Psoas muscle (tissue), 8 donors: ENCODE measurements around the gene GLOD5. TPM values are rescaled to one million over a fixed set of nuclear protein-coding genes. Genes with fewer than 3 reads are reported as not detected.

Source experiments
- ATAC-seq, 4 donors: fragments of 200-7000 bp; cut with Tn5 transposase; one replicate each; pipeline ENCODE4 v1.9.1; 2020; ENCODE audit warnings: moderate library complexity in 3 of 4, mild to moderate bottlenecking in 2 of 4
- DNase-seq, 2 donors: peaks; one replicate each; pipeline ENCODE4 v3.0.0-alpha.2; 2020
- H3K27ac ChIP-seq: fragments of 200-600 bp; one replicate; pipeline ENCODE4 v1.8.0; 2022
- H3K27me3 ChIP-seq, 3 donors: fragments of 200-600 bp in 1 of 3; one replicate each; pipeline versions ENCODE4 v1.6.1 to v1.8.0; 2013 to 2022; ENCODE audit warnings: low read length in 2 of 3, mild to moderate bottlenecking in 2 of 3, moderate library complexity in 1 of 3; ENCODE audit not compliant: insufficient read depth in 3 of 3
- H3K36me3 ChIP-seq, 2 donors: fragments of 200-600 bp in 1 of 2; one replicate each; pipeline versions ENCODE4 v1.6.1 to v1.8.0; 2013 to 2022; ENCODE audit warnings: low read depth in 1 of 2, mild to moderate bottlenecking in 1 of 2, moderate library complexity in 1 of 2; ENCODE audit not compliant: insufficient read depth in 1 of 2
- H3K4me1 ChIP-seq: fragments of 200-600 bp; one replicate; pipeline ENCODE4 v1.8.0; 2022
- H3K4me3 ChIP-seq: fragments of 200-600 bp; one replicate; pipeline ENCODE4 v1.8.0; 2022; ENCODE audit warnings: mild to moderate bottlenecking
- H3K9me3 ChIP-seq: fragments of 200-600 bp; one replicate; pipeline ENCODE4 v1.8.0; 2022
- CTCF ChIP-seq: fragments of 200-600 bp; IDR thresholded peaks from one replicate; pipeline ENCODE4 v1.8.0; 2022; ENCODE audit warnings: antibody characterized with exemption
- WGBS, 3 donors: extraction: QIAGEN DNeasy Blood & Tissue Kit; methylation state at CpG; one replicate each; pipeline versions ENCODE4 v1.1.6 to v1.1.7; 2013; 5-methylcytosine and 5-hydroxymethylcytosine counted together
- intact Hi-C, 2 donors: fragments of 100-400 bp; cut with DNase I; formaldehyde crosslinking; loops; one replicate each; pipeline versions ENCODE4 v1.11.0 to v1.14.2; 2022
- polyA plus RNA-seq, 3 donors: library from polyadenylated mRNA; stranded (reverse); fragments of 200-250 nt; gene quantifications; one replicate each; pipeline ENCODE4 v1.2.3, GENCODE V29; 2013
- total RNA-seq, 4 donors: library from RNA; stranded (reverse); fragmentation: NEBNext Ultra II Directional in 2 of 4; extraction: Animal tissue kit (Norgen Biotek cat#: 25700) in 2 of 4; gene quantifications; one replicate each; pipeline versions ENCODE4 v1.2.1 to v1.2.4, GENCODE V29; 2021 to 2023
- donor health status: healthy with polysubstance abuse.
- donor health status: DM: no; HTN: no; CAD: no; lungs with moderate emphysema.
- donor health status: Bipolar disorder and iron deficiency.
- donor health status: healthy.
- donor health status: DM: yes; HTN: yes; CAD: no.
- donor health status: DM: no; HTN: no; CAD: no.
- donor health status: DM: no; HTN: no; CAD: no.
- donor health status: DM: yes; HTN: yes; CAD: no.

The GLOD5 gene
- total and polyA plus RNA-seq, 7 donors, result not detected

GRCh38 chrX:48770296-48770695 is 8.7 kb downstream of the GLOD5 start:
- Histone ChIP-seq H3K9me3 (no peaks in the 10 kb centered on the region), H3K27me3 (peaks cover 0 to 5% (median 0%) of the 10 kb centered on the region in 3 donors), H3K4me1 (no peaks in the 10 kb centered on the region), H3K4me3 (no peak overlapping the region), H3K27ac (no peak overlapping the region), H3K36me3 (no peaks in the 10 kb centered on the region)
- 66 to 86% (median 73%) methylated on average over 5 to 6 of the region's 6 CpGs for WGBS, 3 donors
- TF ChIP-seq CTCF, result no peak
- intact Hi-C loops, result no loop called here
- no peak for DNase-seq
- no peak for ATAC-seq

GRCh38 chrX:48772602-48773001 is 11.1 kb downstream of the GLOD5 start:
- intact Hi-C loops, result no loop called here
- no peak for DNase-seq
- Histone ChIP-seq H3K27me3 (peaks cover 0 to 5% (median 0%) of the 10 kb centered on the region in 3 donors), H3K36me3 (no peaks in the 10 kb centered on the region), H3K27ac (no peak overlapping the region), H3K4me1 (no peaks in the 10 kb centered on the region), H3K4me3 (no peak overlapping the region), H3K9me3 (no peaks in the 10 kb centered on the region)
- WGBS, 3 donors, result 72 to 90% (median 90%) methylated on average over 6 of the region's 6 CpGs
- no peak for ATAC-seq
- TF ChIP-seq CTCF, result no peak

GRCh38 chrX:48776818-48777439 is 15.4 kb downstream of the GLOD5 start:
- no peak for TF ChIP-seq CTCF
- 57 to 63% (median 62%) methylated on average over 13 of the region's 13 CpGs for WGBS, 3 donors
- no peak for DNase-seq
- Histone ChIP-seq H3K4me1 (no peaks in the 10 kb centered on the region), H3K9me3 (no peaks in the 10 kb centered on the region), H3K27me3 (peaks cover 0 to 4% (median 0%) of the 10 kb centered on the region in 3 donors), H3K4me3 (no peak overlapping the region), H3K27ac (no peak overlapping the region), H3K36me3 (no peaks in the 10 kb centered on the region)
- intact Hi-C loops, result no loop called here
- ATAC-seq, result no peak

GRCh38 chrX:48779399-48779798 is 17.9 kb downstream of the GLOD5 start:
- no peak for TF ChIP-seq CTCF
- DNase-seq, result no peak
- no peaks in the 10 kb centered on the region for H3K36me3 ChIP-seq
- no peaks in the 10 kb centered on the region for H3K9me3 ChIP-seq
- H3K4me1 ChIP-seq, result no peaks in the 10 kb centered on the region
- H3K4me3 ChIP-seq, result no peak overlapping the region
- no peak for ATAC-seq
- WGBS, 3 donors, result 79 to 87% (median 81%) methylated on average over 7 of the region's 7 CpGs
- peaks cover 0 to 4% (median 0%) of the 10 kb centered on the region in 3 donors for H3K27me3 ChIP-seq
- no peak overlapping the region for H3K27ac ChIP-seq
- intact Hi-C loops, result no loop called here

GRCh38 chrX:48781705-48782104 is 20.2 kb downstream of the GLOD5 start:
- Histone ChIP-seq H3K27ac (no peak overlapping the region), H3K27me3 (peaks cover 0 to 13% (median 0%) of the 10 kb centered on the region in 3 donors), H3K36me3 (no peaks in the 10 kb centered on the region), H3K4me3 (no peak overlapping the region), H3K9me3 (no peaks in the 10 kb centered on the region), H3K4me1 (no peaks in the 10 kb centered on the region)
- TF ChIP-seq CTCF, result no peak
- intact Hi-C loops, result no loop called here
- WGBS, 3 donors, result 83 to 91% (median 87%) methylated on average over 6 of the region's 6 CpGs
- DNase-seq (no peak), ATAC-seq (no peak)
